NCI-H2107 treated with DMSO at 0.1 percent for 48 hours (cell line): Measurements from ENCODE around the gene CDH23.
A peak's percentile ranks its signal among the peaks of the same experiment; 100 is the strongest.

ENCODE experiments used
- DNase-seq: peaks from one replicate; lab custom pipeline; 2025; ENCODE audit not compliant: unreplicated experiment; lab: John Stamatoyannopoulos, UW

The CDH23 gene

GRCh38 chr10:71577345-71577744, 180.6 kb downstream of the CDH23 start:
- DNase-seq = no peak

DNA sequence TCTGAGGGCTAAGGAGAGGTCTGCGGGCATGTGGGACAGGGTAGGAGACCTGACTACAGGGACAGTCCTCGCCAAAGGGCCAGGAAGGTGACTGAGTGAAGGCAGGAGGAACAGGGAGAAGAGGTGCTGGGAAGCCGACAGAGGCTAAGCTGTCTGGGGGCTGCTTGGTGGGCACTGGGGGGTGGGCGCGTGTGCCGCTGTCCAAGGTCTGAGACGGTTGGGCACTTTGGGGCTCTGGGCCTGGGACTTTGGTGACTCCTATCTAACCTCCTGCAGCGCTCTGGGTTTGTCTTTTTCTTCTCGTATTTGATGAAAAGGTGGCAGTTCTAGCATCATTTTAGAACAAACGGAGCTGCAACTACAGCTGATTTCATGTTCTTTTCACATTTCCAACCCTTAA, 181.3 kb downstream of the CDH23 start:
- DNase-seq = no peak

GRCh38 chr10:71579668-71580067, 182.9 kb downstream of the CDH23 start:
- no peak for DNase-seq

- no peak for DNase-seq
Observed at GRCh38 chr10:71580415-71580814, 183.7 kb downstream of the CDH23 start.

DNA sequence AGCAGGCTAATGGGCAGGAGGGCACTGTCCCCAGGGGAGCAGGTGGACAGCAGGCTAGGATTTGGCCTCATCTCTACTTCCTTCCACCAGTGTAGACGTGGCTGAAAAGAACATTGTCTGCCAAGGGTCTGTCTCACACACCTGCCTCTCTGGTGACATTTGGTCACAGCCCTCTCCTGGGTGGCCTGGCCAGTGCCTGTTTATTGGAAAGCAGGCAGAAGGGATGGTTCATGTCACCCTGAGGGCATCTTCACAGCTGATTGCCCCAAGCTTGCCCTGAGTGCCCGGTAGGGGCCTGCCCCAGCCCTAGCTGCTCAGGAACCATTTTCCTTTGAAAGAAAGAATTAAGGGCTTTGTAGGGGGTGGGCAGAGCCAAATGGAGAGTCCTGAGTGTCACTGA, 184.2 kb downstream of the CDH23 start:
- DNase-seq = no peak

DNA sequence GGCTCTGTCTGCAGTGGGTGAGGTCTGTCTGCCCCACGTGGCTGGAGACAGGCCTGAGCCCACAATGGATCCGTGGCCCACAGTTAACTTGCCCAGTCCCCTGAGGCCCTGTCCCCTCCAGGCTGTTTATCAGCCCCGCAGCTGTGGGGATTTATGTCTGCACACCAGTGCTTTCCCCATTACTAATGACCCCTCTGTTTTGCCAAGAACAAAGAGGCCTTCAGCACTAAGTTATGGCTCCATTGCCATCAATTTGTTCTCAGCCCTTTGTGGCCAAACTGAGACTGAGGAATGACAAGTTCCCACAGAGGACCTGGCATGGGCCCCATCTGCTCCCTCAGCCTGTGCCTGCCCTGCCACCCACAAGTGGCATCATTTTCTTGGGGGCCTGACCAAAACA, 184.7 kb downstream of the CDH23 start:
- no peak for DNase-seq

DNA sequence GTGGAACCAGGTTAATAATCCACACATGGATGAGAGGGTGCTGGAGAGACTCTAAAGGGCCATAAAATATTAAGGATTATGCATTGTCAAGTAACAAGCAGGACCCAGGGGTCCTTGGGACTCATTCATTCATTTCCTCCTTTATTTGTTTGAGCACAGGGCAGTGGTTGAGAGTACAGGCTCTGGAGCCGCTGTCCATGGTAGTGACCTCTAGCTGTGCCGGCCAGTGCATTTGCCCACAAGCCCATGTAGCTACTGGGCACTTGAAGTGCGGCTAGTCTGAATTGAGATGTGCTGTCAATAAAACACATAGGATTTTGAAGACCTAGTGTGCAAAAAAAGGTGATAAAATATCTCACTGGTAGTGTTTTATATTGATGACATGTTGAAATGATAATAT, 185.3 kb downstream of the CDH23 start:
- DNase-seq = no peak

DNA sequence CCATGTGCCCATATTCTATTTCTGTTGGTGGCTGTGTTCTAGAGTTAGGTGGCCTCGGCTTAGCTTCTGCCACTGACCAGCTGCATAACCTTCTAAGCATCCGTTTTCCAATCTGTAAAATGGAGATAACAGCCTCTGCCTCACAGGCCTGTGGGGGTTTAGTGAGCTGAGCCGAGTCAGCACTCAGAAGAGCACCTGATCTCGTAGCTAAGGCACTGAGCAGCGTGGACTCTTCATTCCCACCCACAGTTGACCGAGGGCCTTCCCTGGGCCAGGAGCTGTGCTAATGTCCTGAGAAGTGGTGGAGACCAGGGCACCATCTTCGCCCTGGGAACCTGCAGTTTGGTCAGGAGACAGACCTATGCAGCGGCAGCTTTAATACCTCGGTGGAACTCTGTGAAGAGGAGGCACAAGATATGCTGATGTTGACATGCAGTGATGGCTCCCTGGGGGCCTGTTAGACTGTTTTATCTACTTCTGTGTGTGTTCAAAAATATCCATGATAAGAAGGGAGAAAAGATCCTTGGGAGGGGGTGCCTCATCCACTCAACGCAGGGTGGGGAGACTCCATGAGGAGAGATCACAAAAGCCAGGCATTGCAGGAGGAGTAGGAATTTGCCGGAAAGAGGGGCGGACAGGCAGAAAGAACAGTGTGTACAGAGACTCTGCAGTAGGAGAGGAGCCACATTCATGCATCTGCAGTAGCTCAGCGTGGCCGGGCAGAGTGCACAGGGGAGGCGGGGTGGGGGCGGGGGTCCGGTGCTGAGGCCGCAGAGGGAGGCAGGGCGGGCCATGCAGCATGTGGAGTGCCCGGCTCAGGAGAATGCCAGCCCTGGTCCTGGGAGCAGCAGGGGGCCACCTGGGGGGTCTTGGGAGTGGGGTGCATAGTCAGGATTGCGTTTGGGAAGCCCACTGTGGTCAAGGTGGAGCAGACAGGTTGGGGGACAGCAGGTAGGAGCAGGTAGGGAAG, 186.1 kb downstream of the CDH23 start:
- DNase-seq = no peak

DNA sequence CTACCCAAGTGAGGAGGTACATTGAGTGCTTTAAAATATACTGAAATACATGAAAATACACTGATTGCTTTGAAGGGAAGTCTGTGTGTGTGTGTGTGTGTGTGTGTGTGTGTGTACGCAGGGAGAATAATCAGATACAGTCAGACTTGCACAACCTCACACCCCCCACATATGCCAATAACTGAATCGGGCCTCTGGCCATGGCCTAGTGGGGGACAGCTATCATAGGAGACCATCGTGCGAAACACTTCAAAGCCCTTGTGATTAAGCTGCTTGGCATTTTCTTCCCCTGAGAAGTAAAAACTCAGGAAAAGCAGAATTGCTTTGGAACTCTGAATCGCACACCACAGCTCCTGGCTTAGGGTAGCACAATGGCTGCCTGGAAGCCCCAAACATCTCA, 187.7 kb downstream of the CDH23 start:
- no peak for DNase-seq

DNA sequence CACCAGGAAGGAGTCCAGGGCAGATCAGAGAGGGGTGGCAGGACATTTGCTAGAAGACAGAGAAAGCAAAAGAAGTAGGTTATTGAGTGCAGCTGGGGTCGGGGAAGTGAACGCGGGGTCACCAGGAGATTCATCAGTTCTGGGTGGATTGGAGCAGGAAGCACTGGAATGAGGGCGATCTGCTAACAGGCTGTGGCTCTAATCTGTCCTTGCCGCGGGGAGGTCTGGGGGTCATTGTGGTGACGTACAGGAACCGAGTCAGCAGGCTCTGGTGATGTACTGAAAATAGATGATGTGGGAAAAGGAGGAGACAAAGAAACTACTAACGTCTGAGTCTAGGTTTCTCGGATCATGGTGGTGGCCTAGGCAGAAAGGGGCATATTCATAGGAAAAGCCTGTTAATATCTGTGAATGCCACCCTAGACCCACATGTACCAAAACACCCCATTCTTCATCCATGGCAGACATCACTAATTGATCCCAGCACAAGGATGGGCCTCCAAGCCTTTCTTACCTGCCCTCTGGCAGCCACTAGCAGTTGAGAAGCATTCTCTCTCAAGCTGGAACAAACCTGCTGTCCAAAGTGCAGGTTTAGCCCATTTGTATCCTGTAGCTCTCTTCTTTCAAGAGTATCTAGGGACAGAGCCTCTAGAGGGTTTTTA, 188.3 kb downstream of the CDH23 start:
- DNase-seq = no peak

DNA sequence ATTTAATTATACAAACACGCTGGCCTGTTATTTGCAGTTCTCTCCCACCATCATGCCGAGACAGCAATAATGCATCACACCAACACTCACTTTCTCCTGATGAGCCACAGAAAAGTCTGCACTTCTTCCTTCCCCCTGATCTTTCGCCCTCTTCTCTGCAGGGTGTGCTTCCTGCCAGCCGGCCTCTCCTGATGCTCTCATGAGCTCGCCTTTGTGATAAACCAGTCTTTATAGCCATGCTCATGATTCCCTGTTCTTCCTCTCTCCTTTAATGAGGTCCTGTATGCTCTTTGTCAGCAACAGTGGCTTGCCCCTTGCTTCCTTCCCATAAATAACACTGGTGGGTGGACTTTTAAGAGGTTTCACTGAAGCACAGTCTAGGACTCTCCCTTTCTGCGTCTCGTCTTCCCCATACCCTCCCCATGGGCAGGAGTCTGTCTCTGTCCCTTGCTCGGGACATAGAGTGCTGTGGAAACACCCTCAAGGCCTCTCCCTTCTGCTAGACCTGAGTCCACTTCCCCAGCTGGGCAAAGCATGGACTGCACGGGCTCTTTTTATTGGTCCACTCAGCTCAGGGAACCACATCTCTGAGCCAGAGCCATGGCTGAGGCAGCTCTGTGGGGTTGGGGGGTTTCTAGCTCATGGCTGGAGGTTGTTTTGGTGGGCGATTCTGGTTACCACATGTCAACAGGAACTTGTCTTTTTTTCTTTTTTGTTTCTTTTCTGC, 189.0 kb downstream of the CDH23 start:
- no peak for DNase-seq

DNA sequence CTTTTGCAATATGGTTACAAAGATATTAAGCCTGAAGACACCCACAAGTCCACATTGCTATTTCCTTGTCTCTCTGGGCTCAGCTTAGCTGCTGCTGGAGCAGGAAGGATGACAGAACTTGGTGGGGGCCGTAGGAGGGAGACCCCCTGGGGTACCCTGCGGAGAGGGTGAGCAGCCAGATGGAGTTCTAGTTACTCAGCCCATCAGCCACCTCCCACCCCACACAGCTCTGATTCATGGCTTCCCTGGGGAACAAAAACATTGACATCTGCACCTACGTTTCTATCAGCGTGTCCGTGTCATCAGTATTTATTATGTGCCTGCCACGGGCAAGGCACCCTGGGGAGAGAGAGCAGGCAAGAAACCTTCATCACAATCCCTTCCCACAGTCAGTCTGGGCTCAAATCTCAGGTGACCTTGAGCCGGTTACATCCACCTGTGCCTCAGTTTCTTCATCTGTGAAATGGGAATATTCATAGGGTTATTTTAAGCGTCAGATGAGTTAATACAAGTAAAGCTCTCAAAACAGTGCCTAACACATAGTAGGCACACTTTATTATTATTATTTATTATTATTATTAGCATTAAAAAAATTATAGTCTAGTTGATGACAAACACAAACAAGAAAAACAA, 191.3 kb downstream of the CDH23 start:
- no peak for DNase-seq

- DNase-seq = no peak
Observed at GRCh38 chr10:71588685-71589084, 192.0 kb downstream of the CDH23 start.

DNA sequence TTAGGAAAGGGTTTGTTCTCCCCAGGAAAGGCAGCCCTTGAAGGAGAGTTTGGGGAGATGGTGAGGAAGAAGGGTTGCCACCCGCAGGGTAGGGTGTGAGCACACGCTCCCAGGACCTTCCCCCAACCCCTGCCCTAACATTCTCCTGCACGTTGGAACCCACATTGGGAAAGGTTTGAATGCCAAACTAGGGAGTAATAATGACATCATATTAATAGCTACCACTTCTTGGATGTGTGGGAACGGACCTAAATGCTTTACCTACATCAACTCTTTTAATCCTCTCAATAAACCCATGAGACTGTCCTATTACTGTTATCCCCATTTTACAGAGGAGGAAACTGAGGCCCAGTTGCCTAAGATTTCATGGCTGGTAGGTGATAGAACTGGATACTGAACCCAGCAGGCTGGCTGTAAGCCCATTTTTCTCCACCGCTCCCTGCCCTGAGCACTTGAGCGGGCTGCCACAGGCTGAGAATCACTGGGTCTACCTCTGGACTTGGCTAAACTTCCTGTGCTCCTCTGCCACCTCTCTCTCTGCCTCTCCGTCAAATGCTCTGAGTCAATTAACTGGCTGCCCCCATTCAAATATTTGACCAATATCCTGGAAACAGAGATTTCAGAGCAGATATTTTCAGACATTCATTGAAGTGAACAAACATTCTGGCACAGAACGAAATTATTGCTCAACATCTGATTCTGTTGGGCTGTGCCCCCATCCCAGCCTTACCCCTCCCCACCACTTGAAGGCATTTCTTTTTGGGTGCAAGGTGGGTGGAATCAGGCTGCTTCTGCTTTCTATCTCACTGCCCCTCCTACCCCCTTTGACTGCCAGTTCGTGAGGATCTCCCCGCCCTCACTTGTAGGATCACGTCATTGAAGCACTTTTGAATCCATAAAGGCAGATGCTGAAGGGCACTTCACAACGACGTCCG, 193.2 kb downstream of the CDH23 start:
- peak; percentile 15 for DNase-seq

DNA sequence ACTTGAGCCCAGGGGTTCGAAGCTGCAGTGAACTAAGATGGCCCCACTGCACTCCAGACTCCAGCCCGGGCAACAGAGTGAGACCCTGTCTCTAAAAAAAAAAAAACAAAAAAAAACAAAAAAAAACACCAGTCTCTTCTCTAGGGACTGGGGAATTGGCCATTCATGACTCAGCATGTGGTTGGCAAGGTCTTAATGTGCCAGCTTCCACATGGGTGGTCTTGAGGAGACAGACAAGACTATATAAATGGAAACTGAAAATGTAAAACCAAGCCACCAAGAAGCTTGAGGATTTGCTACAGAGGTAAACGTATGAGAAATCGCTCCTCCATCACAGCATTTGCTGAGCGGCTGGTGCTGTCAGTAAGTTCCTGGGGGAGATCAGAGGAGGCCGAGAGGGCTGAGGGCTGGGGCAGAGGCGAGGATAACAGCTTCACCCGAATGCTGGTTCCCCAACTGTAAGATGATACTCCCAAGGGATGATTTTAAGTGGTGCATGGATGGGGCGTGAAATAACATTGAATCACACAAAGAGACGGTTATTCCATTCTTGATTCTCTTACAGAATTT, 194.1 kb downstream of the CDH23 start:
- DNase-seq = peak; percentile 27

- DNase-seq = no peak
Observed at GRCh38 chr10:71594934-71595571, 198.3 kb downstream of the CDH23 start.

- DNase-seq = no peak
Observed at GRCh38 chr10:71595649-71596048, 198.9 kb downstream of the CDH23 start.

GRCh38 chr10:71596127-71596526, 199.4 kb downstream of the CDH23 start:
- no peak for DNase-seq

- no peak for DNase-seq
Observed at GRCh38 chr10:71596759-71597158, 200.0 kb downstream of the CDH23 start.
